ENCODE data around the gene NLRX1. TPM values are rescaled to one million over a fixed set of nuclear protein-coding genes. Genes with fewer than 3 reads are reported as not detected.
"Not testable (repeated sequence)": the region's sequence is repeated elsewhere in the genome, so short reads cannot be mapped to it uniquely, and the experiment has no call there.

NLRX1 gene
- total RNA-seq, 2 donors from 2014 or later: 13.0 to 14.1 TPM

GRCh38 chr11:119184399-119184798 is 15.9 kb downstream of the NLRX1 start:
- H3K9me3 Mint-ChIP-seq; H3K27ac Mint-ChIP-seq; DNase-seq (ENCODE audit: low spot score); H3K4me3 Mint-ChIP-seq; ATAC-seq; H3K4me1 Mint-ChIP-seq (ENCODE audit: low read depth in 2 of 2); H3K27me3 Mint-ChIP-seq; H3K36me3 Mint-ChIP-seq: not testable (repeated sequence)

DNA sequence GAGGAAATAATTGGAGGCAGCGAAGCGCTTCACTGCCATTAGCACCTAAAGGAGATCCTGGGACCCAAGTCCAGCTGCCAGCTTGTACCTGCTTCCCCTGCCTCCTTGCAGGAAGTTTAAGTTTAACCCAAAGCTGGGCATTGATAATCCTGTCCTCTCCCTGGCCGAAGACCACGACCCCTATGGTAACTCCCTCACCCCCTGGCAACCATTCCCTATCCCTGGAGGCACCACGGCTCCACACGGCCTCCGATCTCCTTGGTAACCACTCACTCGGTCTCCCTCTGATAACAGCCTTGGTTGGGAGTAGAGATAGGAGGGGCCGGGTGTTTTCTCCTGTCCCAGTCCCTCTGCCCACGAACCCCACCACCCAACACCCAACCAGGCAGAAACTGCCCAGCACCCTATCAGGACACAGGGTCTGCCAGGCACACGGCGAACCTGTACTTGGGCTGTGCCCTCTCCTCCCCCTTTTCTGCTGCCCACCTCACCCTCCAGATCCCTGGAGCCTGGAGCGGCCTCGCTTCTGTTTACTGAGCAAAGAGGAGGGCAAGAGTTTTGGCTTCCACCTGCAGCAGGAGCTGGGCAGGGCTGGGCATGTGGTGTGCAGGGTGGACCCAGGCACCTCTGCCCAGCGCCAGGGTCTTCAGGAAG is 17.6 kb downstream of the NLRX1 start:
- Mint-ChIP-seq H3K4me1 (ENCODE audit: low read depth in 2 of 2) (no peaks in the 10 kb centered on the region), H3K9me3 (no peaks in the 10 kb centered on the region), H3K27ac (no peak overlapping the region), H3K27me3 (no peaks in the 10 kb centered on the region), H3K36me3 (no peaks in the 10 kb centered on the region), H3K4me3 (no peak overlapping the region)
- ATAC-seq: no peak
- DNase-seq (ENCODE audit: low spot score): no peak

- no peak for ATAC-seq
- no peak for DNase-seq (ENCODE audit: low spot score)
- no peak overlapping the region for H3K27ac Mint-ChIP-seq
- H3K9me3 Mint-ChIP-seq: no peaks in the 10 kb centered on the region
- H3K36me3 Mint-ChIP-seq: no peaks in the 10 kb centered on the region
- no peaks in the 10 kb centered on the region for H3K27me3 Mint-ChIP-seq
- no peak overlapping the region for H3K4me3 Mint-ChIP-seq
- H3K4me1 Mint-ChIP-seq (ENCODE audit: low read depth in 2 of 2): no peaks in the 10 kb centered on the region
Measured at GRCh38 chr11:119187123-119187892, 18.8 kb downstream of the NLRX1 start.

DNA sequence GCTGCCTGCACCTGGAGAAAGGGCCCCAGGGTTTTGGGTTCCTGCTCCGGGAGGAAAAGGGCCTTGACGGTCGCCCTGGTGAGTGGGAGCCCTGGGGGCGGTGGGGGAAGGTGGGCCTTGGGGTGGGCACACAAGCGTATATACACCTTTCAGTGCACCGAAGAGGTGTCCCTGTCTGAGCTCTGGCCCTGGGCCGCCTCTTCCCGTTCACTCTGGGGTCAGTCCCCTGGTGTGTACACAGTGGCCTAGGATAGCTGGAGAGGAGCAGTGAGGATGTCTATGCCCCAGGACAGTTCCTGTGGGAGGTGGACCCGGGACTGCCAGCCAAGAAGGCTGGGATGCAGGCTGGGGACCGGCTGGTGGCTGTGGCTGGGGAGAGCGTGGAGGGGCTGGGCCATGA is 19.5 kb downstream of the NLRX1 start:
- ATAC-seq (peak; percentile 17 to 28), DNase-seq (ENCODE audit: low spot score) (no peak)
- no peak overlapping the region for H3K27ac Mint-ChIP-seq
- H3K9me3 Mint-ChIP-seq: no peaks in the 10 kb centered on the region
- no peaks in the 10 kb centered on the region for H3K27me3 Mint-ChIP-seq
- no peaks in the 10 kb centered on the region for H3K36me3 Mint-ChIP-seq
- H3K4me3 Mint-ChIP-seq: no peak overlapping the region
- no peaks in the 10 kb centered on the region for H3K4me1 Mint-ChIP-seq (ENCODE audit: low read depth in 2 of 2)

DNA sequence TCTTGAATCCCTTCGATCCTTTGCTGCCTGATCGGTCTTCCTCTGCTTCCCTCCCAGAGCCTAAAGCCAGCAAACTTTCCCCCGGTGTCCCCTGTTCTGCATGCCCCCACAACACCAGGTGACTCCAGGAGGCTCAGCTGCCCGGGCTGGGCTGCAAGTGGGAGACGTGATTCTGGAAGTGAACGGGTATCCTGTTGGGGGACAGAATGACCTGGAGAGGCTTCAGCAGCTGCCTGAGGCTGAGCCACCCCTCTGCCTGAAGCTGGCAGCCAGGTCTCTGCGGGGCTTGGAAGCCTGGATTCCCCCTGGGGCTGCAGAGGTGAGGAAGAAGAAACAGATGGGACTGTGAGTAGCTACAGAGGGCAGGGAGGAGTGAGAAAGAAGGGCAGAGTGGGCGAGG is 20.4 kb downstream of the NLRX1 start:
- Mint-ChIP-seq H3K4me3 (no peak overlapping the region), H3K9me3 (no peaks in the 10 kb centered on the region), H3K27ac (no peak overlapping the region), H3K36me3 (no peaks in the 10 kb centered on the region), H3K27me3 (no peaks in the 10 kb centered on the region), H3K4me1 (ENCODE audit: low read depth in 2 of 2) (no peaks in the 10 kb centered on the region)
- DNase-seq (ENCODE audit: low spot score): no peak
- ATAC-seq: no peak

DNA sequence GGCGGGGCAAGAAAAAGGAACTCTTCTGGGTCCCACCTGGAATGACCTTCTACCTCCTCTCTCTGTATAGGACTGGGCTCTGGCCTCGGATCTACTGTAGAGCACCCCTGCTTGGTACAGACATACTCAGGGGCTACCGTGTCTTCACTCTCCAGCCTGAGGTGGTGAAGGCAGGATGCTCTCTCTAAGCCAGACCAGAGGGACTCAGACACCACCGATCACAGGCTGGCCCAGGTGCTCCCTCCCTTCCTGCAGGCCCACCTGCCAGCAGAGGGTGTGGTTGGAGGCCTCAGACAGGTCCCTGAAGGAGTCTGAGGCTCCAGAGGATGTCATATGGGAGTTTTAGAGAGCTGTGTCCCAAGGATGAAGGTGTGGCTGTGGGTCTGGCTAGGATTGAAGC is 20.9 kb downstream of the NLRX1 start:
- ATAC-seq (no peak), DNase-seq (ENCODE audit: low spot score) (no peak)
- no peaks in the 10 kb centered on the region for H3K4me1 Mint-ChIP-seq (ENCODE audit: low read depth in 2 of 2)
- no peaks in the 10 kb centered on the region for H3K27me3 Mint-ChIP-seq
- H3K27ac Mint-ChIP-seq: no peak overlapping the region
- H3K4me3 Mint-ChIP-seq: no peak overlapping the region
- no peaks in the 10 kb centered on the region for H3K36me3 Mint-ChIP-seq
- H3K9me3 Mint-ChIP-seq: no peaks in the 10 kb centered on the region

GRCh38 chr11:119190531-119190930 is 22.0 kb downstream of the NLRX1 start:
- no peak for ATAC-seq
- no peak overlapping the region for H3K27ac Mint-ChIP-seq
- no peaks in the 10 kb centered on the region for H3K9me3 Mint-ChIP-seq
- H3K27me3 Mint-ChIP-seq: peaks cover 5 to 9% of the 10 kb centered on the region in 2 donors
- no peak overlapping the region for H3K4me3 Mint-ChIP-seq
- DNase-seq (ENCODE audit: low spot score): no peak
- H3K4me1 Mint-ChIP-seq (ENCODE audit: low read depth in 2 of 2): no peaks in the 10 kb centered on the region
- no peaks in the 10 kb centered on the region for H3K36me3 Mint-ChIP-seq

GRCh38 chr11:119191265-119191664 is 22.7 kb downstream of the NLRX1 start:
- not testable (repeated sequence) for H3K27ac Mint-ChIP-seq; H3K36me3 Mint-ChIP-seq; DNase-seq (ENCODE audit: low spot score); H3K9me3 Mint-ChIP-seq; H3K4me3 Mint-ChIP-seq; ATAC-seq; H3K27me3 Mint-ChIP-seq; H3K4me1 Mint-ChIP-seq (ENCODE audit: low read depth in 2 of 2)

DNA sequence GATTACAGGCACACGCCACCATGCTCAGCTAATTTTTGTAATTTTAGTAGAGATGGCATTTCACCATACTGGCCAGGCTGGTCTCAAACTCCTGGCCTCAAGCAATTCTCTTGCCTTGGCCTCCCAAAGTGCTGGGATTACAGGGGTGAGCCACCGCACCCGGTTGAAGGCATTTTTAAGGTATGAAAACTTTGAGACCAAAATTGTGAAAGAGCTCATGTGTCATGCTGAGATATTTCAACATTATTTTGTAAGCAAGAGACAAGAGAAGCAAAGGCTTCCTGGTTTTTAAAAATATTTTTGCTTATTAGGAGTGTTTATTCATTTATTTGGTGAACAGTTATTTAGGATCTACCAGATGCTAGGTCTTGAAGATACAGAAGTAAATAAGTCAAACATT is 23.6 kb downstream of the NLRX1 start:
- Mint-ChIP-seq H3K9me3 (no peaks in the 10 kb centered on the region), H3K27ac (no peak overlapping the region), H3K4me1 (ENCODE audit: low read depth in 2 of 2) (peaks cover 3 to 6% of the 10 kb centered on the region in 2 donors), H3K4me3 (no peak overlapping the region), H3K27me3 (peaks cover 5 to 9% of the 10 kb centered on the region in 2 donors), H3K36me3 (no peaks in the 10 kb centered on the region)
- DNase-seq (ENCODE audit: low spot score) (no peak), ATAC-seq (no peak)

DNA sequence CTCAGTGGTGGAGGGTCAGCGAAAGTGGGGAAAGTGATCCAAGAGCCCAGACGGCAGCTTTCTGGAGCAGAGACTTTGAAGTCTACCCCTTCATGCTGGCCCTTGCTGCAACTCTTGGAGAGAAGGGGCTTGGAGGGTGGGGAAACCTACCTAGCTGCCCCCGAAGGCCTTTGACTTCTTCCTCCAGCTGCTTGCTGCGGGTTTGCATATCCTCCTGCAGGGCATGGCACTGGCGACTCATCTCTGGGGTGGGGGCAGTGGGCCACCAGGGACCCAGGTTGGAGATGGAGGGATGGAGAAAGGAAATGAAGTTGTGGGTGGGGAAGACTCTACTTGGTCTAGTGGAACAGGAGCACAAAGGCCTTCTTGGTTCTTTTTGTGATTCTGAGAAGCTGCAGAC is 24.5 kb downstream of the NLRX1 start:
- H3K4me3 Mint-ChIP-seq: no peak overlapping the region
- ATAC-seq: no peak
- DNase-seq (ENCODE audit: low spot score): no peak
- peaks cover 3 to 6% of the 10 kb centered on the region in 2 donors for H3K4me1 Mint-ChIP-seq (ENCODE audit: low read depth in 2 of 2)
- no peaks in the 10 kb centered on the region for H3K9me3 Mint-ChIP-seq
- no peak overlapping the region for H3K27ac Mint-ChIP-seq
- H3K36me3 Mint-ChIP-seq: no peaks in the 10 kb centered on the region
- peaks cover 5 to 9% of the 10 kb centered on the region in 2 donors for H3K27me3 Mint-ChIP-seq

DNA sequence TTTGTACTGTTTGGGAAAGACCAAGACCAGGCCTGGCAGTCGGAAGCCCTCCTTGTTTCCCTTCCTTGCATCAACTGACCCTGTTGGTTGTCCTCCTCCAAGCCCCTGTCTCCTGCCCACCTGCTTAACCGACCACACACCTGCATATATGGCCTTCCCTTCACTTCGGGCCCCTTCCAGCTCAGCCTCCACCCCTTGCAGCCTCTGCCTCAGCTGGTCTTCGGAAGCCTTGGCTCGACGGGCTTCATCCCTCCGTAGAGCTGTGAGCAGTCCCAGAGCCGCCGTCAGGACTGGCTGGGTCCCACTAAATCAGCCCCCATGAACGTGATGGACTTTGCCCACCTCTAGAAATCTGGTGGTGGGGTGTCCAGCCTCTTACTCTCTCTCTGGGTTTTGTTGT is 25.1 kb downstream of the NLRX1 start:
- Mint-ChIP-seq H3K27me3 (peaks cover 5 to 9% of the 10 kb centered on the region in 2 donors), H3K9me3 (no peaks in the 10 kb centered on the region), H3K36me3 (no peaks in the 10 kb centered on the region), H3K27ac (no peak overlapping the region), H3K4me3 (no peak overlapping the region), H3K4me1 (ENCODE audit: low read depth in 2 of 2) (peaks cover 3 to 6% of the 10 kb centered on the region in 2 donors)
- ATAC-seq (no peak), DNase-seq (ENCODE audit: low spot score) (no peak)

GRCh38 chr11:119194811-119195440 is 26.4 kb downstream of the NLRX1 start:
- Mint-ChIP-seq H3K36me3 (no peaks in the 10 kb centered on the region), H3K4me3 (no peak overlapping the region), H3K27me3 (peaks cover 5 to 9% of the 10 kb centered on the region in 2 donors), H3K4me1 (ENCODE audit: low read depth in 2 of 2) (peaks cover 3 to 6% of the 10 kb centered on the region in 2 donors), H3K27ac (no peak overlapping the region), H3K9me3 (no peaks in the 10 kb centered on the region)
- ATAC-seq: no peak
- no peak for DNase-seq (ENCODE audit: low spot score)

- peak in 1 of 2 donors; percentile 32 for ATAC-seq
Measured at GRCh38 chr11:119195680-119196079, 27.2 kb downstream of the NLRX1 start.

DNA sequence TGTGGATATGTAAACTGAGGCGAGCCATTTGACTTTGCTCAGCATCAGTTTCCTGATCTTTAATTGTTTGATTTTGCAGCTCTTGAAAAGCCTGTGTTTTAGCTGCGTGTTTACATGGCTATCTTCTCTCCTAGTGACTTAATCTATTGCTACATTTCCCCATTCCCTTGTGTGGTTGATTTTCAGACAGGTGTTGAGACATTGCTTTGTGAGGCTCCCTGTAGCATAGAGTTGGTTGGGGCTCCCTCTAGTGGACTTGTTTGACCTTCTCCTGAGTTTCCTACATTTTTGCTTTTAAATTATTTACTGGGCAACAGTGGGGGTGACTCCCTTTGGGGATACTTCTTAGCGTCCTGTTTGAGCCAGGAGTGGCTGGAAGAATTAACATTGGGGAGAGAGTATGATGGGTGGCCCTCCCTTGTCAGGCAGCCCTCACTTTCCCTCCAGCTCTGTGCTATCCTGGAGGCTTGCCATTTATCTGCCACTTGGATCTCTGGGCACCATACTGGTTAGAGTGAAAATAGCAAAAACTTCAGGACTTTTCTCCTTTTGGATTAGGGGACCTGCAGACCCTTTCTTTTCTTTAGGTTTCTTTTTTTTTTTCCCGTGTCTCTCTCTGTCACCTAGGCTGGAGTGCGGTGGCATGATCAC is 28.4 kb downstream of the NLRX1 start:
- no peaks in the 10 kb centered on the region for H3K9me3 Mint-ChIP-seq
- H3K4me1 Mint-ChIP-seq (ENCODE audit: low read depth in 2 of 2): peaks cover 3 to 6% of the 10 kb centered on the region in 2 donors
- peak; percentile 85 to 89 for ATAC-seq
- DNase-seq (ENCODE audit: low spot score): peak; percentile 70
- H3K4me3 Mint-ChIP-seq: no peak overlapping the region
- H3K36me3 Mint-ChIP-seq: no peaks in the 10 kb centered on the region
- peaks cover 5 to 9% of the 10 kb centered on the region in 2 donors for H3K27me3 Mint-ChIP-seq
- H3K27ac Mint-ChIP-seq: no peak overlapping the region

More at GRCh38 chr11:119195680-119196079, 27.2 kb downstream of the NLRX1 start:
- DNase-seq (ENCODE audit: low spot score): no peak
- H3K36me3 Mint-ChIP-seq: no peaks in the 10 kb centered on the region
- H3K27ac Mint-ChIP-seq: no peak overlapping the region
- H3K27me3 Mint-ChIP-seq: peaks cover 5 to 9% of the 10 kb centered on the region in 2 donors
- peaks cover 3 to 6% of the 10 kb centered on the region in 2 donors for H3K4me1 Mint-ChIP-seq (ENCODE audit: low read depth in 2 of 2)
- no peaks in the 10 kb centered on the region for H3K9me3 Mint-ChIP-seq
- no peak overlapping the region for H3K4me3 Mint-ChIP-seq

Data from natural killer cell treated with Interleukin-12 subunit alpha and Interleukin-12 subunit beta and Interleukin-15 and Interleukin-18, amount 100 ng/mL, for 72 hours (primary cell).